ENCODE data around the gene ZXDC. TPM values are rescaled to one million over a fixed set of nuclear protein-coding genes. Genes with fewer than 3 reads are reported as not detected.

Gene ZXDC
- total RNA-seq, 4 donors from 2014 or later = 40.5 to 97.5 (median 61.2) TPM

- no peak overlapping the region for H3K27ac ChIP-seq
- no peak overlapping the region for H3K4me3 ChIP-seq
- peaks cover 68% of the 10 kb centered on the region for H3K36me3 ChIP-seq
- TF ChIP-seq EP300 (IDR thresholded peaks at IDR 0.05) = no peak
- no peak for TF ChIP-seq POLR2A (IDR thresholded peaks at IDR 0.05)
- no peak for TF ChIP-seq POLR2AphosphoS5 (IDR thresholded peaks at IDR 0.05)
- TF ChIP-seq CTCF (IDR thresholded peaks at IDR 0.05) = no peak
- no peaks in the 10 kb centered on the region for H3K27me3 ChIP-seq
- H3K4me1 ChIP-seq = no peaks in the 10 kb centered on the region
- no peak for DNase-seq (ENCODE audit: low spot score in 2 of 2)
- 81% methylated on average over 11 of the region's 11 CpGs for WGBS
- H3K9me3 ChIP-seq = no peaks in the 10 kb centered on the region
Measured at GRCh38 chr3:126449621-126450051, 26.1 kb downstream of the ZXDC start.

- WGBS = 91% methylated on average over 7 of the region's 8 CpGs
- Histone ChIP-seq H3K27ac (no peak overlapping the region), H3K36me3 (peaks cover 63% of the 10 kb centered on the region), H3K27me3 (no peaks in the 10 kb centered on the region), H3K4me1 (no peaks in the 10 kb centered on the region), H3K9me3 (no peaks in the 10 kb centered on the region), H3K4me3 (no peak overlapping the region)
- TF ChIP-seq POLR2AphosphoS5 (IDR thresholded peaks at IDR 0.05) (no peak), EP300 (IDR thresholded peaks at IDR 0.05) (no peak), POLR2A (IDR thresholded peaks at IDR 0.05) (no peak), CTCF (IDR thresholded peaks at IDR 0.05) (no peak)
- no peak for DNase-seq (ENCODE audit: low spot score in 2 of 2)
Measured at GRCh38 chr3:126448893-126449180, 26.9 kb downstream of the ZXDC start.

- Histone ChIP-seq H3K36me3 (peaks cover 60% of the 10 kb centered on the region), H3K9me3 (no peaks in the 10 kb centered on the region), H3K27ac (no peak overlapping the region), H3K27me3 (no peaks in the 10 kb centered on the region), H3K4me3 (no peak overlapping the region), H3K4me1 (no peaks in the 10 kb centered on the region)
- 89% methylated on average over 12 of the region's 17 CpGs for WGBS
- no peak for DNase-seq (ENCODE audit: low spot score in 2 of 2)
- no peak for TF ChIP-seq POLR2AphosphoS5 (IDR thresholded peaks at IDR 0.05)
- no peak for TF ChIP-seq POLR2A (IDR thresholded peaks at IDR 0.05)
- TF ChIP-seq EP300 (IDR thresholded peaks at IDR 0.05) = no peak
- no peak for TF ChIP-seq CTCF (IDR thresholded peaks at IDR 0.05)
Measured at GRCh38 chr3:126448136-126448892, 27.4 kb downstream of the ZXDC start.

- H3K36me3 ChIP-seq = peaks cover 52% of the 10 kb centered on the region
Measured at GRCh38 chr3:126447456-126448106, 28.1 kb downstream of the ZXDC start.

More at GRCh38 chr3:126447456-126448106, 28.1 kb downstream of the ZXDC start:
- 91% methylated on average over 8 of the region's 12 CpGs for WGBS
- Histone ChIP-seq H3K9me3 (no peaks in the 10 kb centered on the region), H3K4me1 (no peaks in the 10 kb centered on the region), H3K4me3 (no peak overlapping the region), H3K27me3 (no peaks in the 10 kb centered on the region), H3K27ac (no peak overlapping the region)
- TF ChIP-seq CTCF (IDR thresholded peaks at IDR 0.05) (no peak), EP300 (IDR thresholded peaks at IDR 0.05) (no peak), POLR2AphosphoS5 (IDR thresholded peaks at IDR 0.05) (no peak), POLR2A (IDR thresholded peaks at IDR 0.05) (no peak)
- DNase-seq (ENCODE audit: low spot score in 2 of 2) = no peak

Measured in suprapubic skin (tissue), 4 donors.